Heart left ventricle (tissue), 16 donors: ENCODE results near the gene FAM219B. TPM values are rescaled to one million over a fixed set of nuclear protein-coding genes. Genes with fewer than 3 reads are reported as not detected.

Experiments
- ATAC-seq, 4 donors: fragments of 200-7000 bp; cut with Tn5 transposase; one replicate each; pipeline ENCODE4 v1.9.1; 2020 to 2022; ENCODE audit warnings: moderate library complexity in 4 of 4, mild to moderate bottlenecking in 3 of 4, moderate number of reproducible peaks in 1 of 4
- DNase-seq, 5 donors: peaks; one replicate each; pipeline ENCODE4 v3.0.0-alpha.2; 2020
- H3K27ac ChIP-seq, 12 donors: fragments of 200-600 bp; sonication (generic) in 4 of 12; one replicate each; pipeline versions ENCODE4 v1.5.0 to v1.8.0; 2016 to 2022; ENCODE audit warnings: mild to moderate bottlenecking in 2 of 12
- H3K27me3 ChIP-seq, 9 donors: fragments of 200-600 bp; sonication (generic) in 2 of 9; one replicate each; pipeline versions ENCODE4 v1.5.1 to v1.8.0; 2016 to 2022; ENCODE audit warnings: mild to moderate bottlenecking in 3 of 9
- H3K36me3 ChIP-seq, 9 donors: fragments of 200-600 bp; sonication (generic) in 2 of 9; one replicate each; pipeline versions ENCODE4 v1.5.0 to v1.8.0; 2018 to 2022; ENCODE audit warnings: mild to moderate bottlenecking in 2 of 9
- H3K4me1 ChIP-seq, 12 donors: fragments of 200-600 bp; sonication (generic) in 4 of 12; one replicate each; pipeline versions ENCODE4 v1.5.0 to v1.8.0; 2016 to 2022; ENCODE audit warnings: mild to moderate bottlenecking in 3 of 12
- H3K4me3 ChIP-seq, 12 donors: fragments of 200-600 bp; sonication (generic) in 4 of 12; one replicate each; pipeline versions ENCODE4 v1.5.0 to v1.8.0; 2017 to 2022; ENCODE audit warnings: mild to moderate bottlenecking in 9 of 12, moderate library complexity in 4 of 12
- H3K9me3 ChIP-seq, 12 donors: fragments of 200-600 bp; sonication (generic) in 4 of 12; one replicate each; pipeline versions ENCODE4 v1.5.0 to v1.8.0; 2016 to 2022; ENCODE audit warnings: mild to moderate bottlenecking in 1 of 12
- POLR2A ChIP-seq, 2 donors: fragments of 450-650 bp; IDR thresholded peaks; one replicate each; pipeline ENCODE4 v1.6.1; 2017; ENCODE audit warnings: antibody characterized with exemption in 2 of 2, mild to moderate bottlenecking in 2 of 2, moderate library complexity in 2 of 2
- WGBS, 4 donors: extraction: QIAGEN DNeasy Blood & Tissue Kit in 2 of 4; methylation state at CpG; one replicate each; pipeline versions ENCODE4 v1.1.5 to v1.1.7; 2013 to 2018; 5-methylcytosine and 5-hydroxymethylcytosine counted together
- intact Hi-C, 10 donors: fragments of 100-400 bp; cut with DNase I; formaldehyde crosslinking; loops; one replicate each; pipeline versions ENCODE4 v1.11.1 to v1.14.2; 2022
- polyA plus RNA-seq, 2 donors: library from polyadenylated mRNA; stranded (reverse); fragments of 200-250 nt; gene quantifications; one replicate each; pipeline ENCODE4 v1.2.3, GENCODE V29; 2013
- total RNA-seq, 9 donors: library from RNA; depleted of rRNA in 2 of 9; stranded (reverse); fragments of >200 nt in 2 of 9; fragmentation: NEBNext Ultra II Directional in 3 of 9; extraction: Animal tissue kit (Norgen Biotek cat#: 25700) in 3 of 9; gene quantifications; one replicate each; pipeline versions ENCODE4 v1.1.0 to v1.2.4, GENCODE V29; 2016 to 2023
- TF ChIP-seq, protein P1 (sequence below), 12 donors: fragments of 200-600 bp; sonication (generic) in 4 of 12; IDR thresholded peaks; one replicate each; pipeline versions ENCODE4 v1.5.0 to v1.8.0; 2018 to 2022; ENCODE audit warnings: antibody characterized with exemption in 12 of 12, mild to moderate bottlenecking in 5 of 12
- donor health status: ischemic (EF 13 %, LVEDD 7.1; RV severe dilation, severe dysfunction).
- donor health status: healthy with polysubstance abuse.
- donor health status: DM: no; HTN: yes; CAD: no.
- donor health status: DM: no; HTN: no; CAD: no.
- donor health status: ischemic (EF 25% LVEDD 6.9; RV normal size, moderate dysfunction).
- donor health status: ischemic (EF 25% LVEDD 5.7; RV mildly dilated, moderate dysfunction).
- donor health status: healthy.
- donor health status: DM: yes; HTN: yes; CAD: no.
- donor health status: ischemic (EF 35%, LVEDD 5.7; RV mildly dilated, moderate dysfunction).
- donor health status: nonischemic (EF 11% LVEDD 7.7; RV severe dilation, severe dysfunction).
- donor health status: DM: yes; HTN: yes; CAD: no.
- donor health status: PGD.
- donor health status: ischemic (EF 29% LVEDD 5.4; RV normal size, mild dysfunction).
- donor health status: nonischemic (EF 23%, LVEDD 6.1; RV moderate dilation, normal function).

FAM219B gene
- total and polyA plus RNA-seq, 11 donors = 31.3 to 110 (median 86.1) TPM

GRCh38 chr15:74913041-74913440, 6.4 kb upstream of the FAM219B start:
- Histone ChIP-seq H3K9me3 (no peaks in the 10 kb centered on the region), H3K4me3 (no peak overlapping the region), H3K27ac (no peak overlapping the region), H3K27me3 (no peaks in the 10 kb centered on the region), H3K4me1 (no peaks in the 10 kb centered on the region), H3K36me3 (peaks cover 4 to 83% (median 60%) of the 10 kb centered on the region in 9 donors)
- no peak for ATAC-seq
- DNase-seq = no peak
- intact Hi-C loops = no loop called here
- TF ChIP-seq, protein P1, sequence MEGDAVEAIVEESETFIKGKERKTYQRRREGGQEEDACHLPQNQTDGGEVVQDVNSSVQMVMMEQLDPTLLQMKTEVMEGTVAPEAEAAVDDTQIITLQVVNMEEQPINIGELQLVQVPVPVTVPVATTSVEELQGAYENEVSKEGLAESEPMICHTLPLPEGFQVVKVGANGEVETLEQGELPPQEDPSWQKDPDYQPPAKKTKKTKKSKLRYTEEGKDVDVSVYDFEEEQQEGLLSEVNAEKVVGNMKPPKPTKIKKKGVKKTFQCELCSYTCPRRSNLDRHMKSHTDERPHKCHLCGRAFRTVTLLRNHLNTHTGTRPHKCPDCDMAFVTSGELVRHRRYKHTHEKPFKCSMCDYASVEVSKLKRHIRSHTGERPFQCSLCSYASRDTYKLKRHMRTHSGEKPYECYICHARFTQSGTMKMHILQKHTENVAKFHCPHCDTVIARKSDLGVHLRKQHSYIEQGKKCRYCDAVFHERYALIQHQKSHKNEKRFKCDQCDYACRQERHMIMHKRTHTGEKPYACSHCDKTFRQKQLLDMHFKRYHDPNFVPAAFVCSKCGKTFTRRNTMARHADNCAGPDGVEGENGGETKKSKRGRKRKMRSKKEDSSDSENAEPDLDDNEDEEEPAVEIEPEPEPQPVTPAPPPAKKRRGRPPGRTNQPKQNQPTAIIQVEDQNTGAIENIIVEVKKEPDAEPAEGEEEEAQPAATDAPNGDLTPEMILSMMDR (IDR thresholded peaks at IDR 0.05) = no peak
- TF ChIP-seq POLR2A (IDR thresholded peaks at IDR 0.05) = no peak
- 86 to 91% (median 89%) methylated on average over 9 of the region's 9 CpGs for WGBS, 4 donors

DNA sequence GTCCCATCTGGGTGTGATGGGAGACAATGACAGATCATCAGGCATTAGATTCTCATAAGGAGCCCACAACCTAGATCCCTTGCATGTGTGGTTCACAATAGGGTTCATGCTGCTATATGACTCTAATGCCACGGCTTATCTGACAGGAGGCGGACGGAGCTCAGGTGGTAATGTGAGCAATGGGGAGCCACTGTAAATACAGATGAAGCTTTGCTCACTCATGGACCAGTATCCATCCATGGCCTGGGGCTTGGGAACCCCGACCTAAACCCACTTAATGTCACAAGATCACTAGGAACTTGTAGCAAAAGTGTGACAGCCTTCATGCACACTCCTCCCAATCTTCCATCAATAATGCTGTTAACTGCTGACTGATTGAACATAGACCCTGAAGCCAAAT, 2.0 kb upstream of the FAM219B start:
- Histone ChIP-seq H3K36me3 (peaks cover 0 to 52% (median 34%) of the 10 kb centered on the region in 9 donors), H3K9me3 (no peaks in the 10 kb centered on the region), H3K4me1 (peaks cover 0 to 25% (median 17%) of the 10 kb centered on the region in 12 donors), H3K27ac (peak overlapping the region in 2 of 12 donors; percentile 90 to 98), H3K4me3 (no peak overlapping the region), H3K27me3 (no peaks in the 10 kb centered on the region)
- no peak for DNase-seq
- intact Hi-C loops = loop anchor here in 3 of 10 donors (5.0 to 10.0 kb wide), 3 partner anchors 36 to 66 kb away; partner anchors contain the start of genes ULK3 (in 2 of the 3) and SCAMP2 (in 1 of the 3)
- ATAC-seq = no peak
- 83 to 97% (median 93%) methylated on average over 4 of the region's 4 CpGs for WGBS, 4 donors
- TF ChIP-seq, protein P1 (IDR thresholded peaks at IDR 0.05) = no peak
- no peak for TF ChIP-seq POLR2A (IDR thresholded peaks at IDR 0.05)

- DNase-seq (peak in 4 of 5 donors; percentile 51 to 81 (median 60)), ATAC-seq (peak; percentile 79 to 86 (median 82))
- Histone ChIP-seq H3K27ac (peak overlapping the region; percentile 90 to 99 (median 96)), H3K4me1 (peaks cover 0 to 25% (median 17%) of the 10 kb centered on the region in 12 donors), H3K36me3 (peaks cover under 1 to 52% (median 34%) of the 10 kb centered on the region in 9 donors), H3K27me3 (no peaks in the 10 kb centered on the region), H3K9me3 (no peaks in the 10 kb centered on the region), H3K4me3 (peak overlapping the region; percentile 62 to 99 (median 86))
- WGBS, 4 donors = 29 to 40% (median 30%) methylated on average over 8 of the region's 8 CpGs
- intact Hi-C loops = loop anchor here in 4 of 10 donors (2.0 to 10.0 kb wide), 5 partner anchors 29 to 65 kb away; partner anchors contain the start of genes ULK3 (in 2 of the 4), COX5A (in 1 of the 4) and SCAMP2 (in 1 of the 4)
- TF ChIP-seq, protein P1 (IDR thresholded peaks at IDR 0.05) = no peak
- no peak for TF ChIP-seq POLR2A (IDR thresholded peaks at IDR 0.05)
Measured at GRCh38 chr15:74907163-74907870, 666 bp upstream of the FAM219B start.

DNA sequence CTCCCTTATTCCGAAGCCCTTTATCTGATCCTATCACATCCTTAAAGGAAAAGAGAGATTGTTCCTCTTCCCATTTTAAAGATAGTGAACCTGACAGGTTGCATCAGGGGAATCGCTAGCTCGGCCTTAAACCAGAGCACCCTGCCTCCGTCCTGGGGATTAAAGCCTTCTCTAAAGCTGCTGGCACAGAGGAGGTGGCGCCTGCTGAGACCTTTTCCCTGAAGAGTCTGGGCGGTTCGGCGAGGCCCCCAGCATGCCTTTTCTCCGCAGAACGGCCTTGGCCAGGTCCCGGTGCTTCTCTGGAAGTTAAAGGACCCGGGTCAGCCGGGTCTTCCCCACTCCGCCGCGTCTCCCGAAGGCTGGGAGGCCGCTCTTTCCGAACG, 593 bp downstream of the FAM219B start:
- Histone ChIP-seq H3K4me3 (peak overlapping the region; percentile 62 to 99 (median 86)), H3K9me3 (no peaks in the 10 kb centered on the region), H3K4me1 (peaks cover 0 to 36% (median 24%) of the 10 kb centered on the region in 12 donors), H3K36me3 (peaks cover 3 to 52% (median 38%) of the 10 kb centered on the region in 9 donors), H3K27me3 (no peaks in the 10 kb centered on the region), H3K27ac (peak overlapping the region; percentile 90 to 99 (median 96))
- TF ChIP-seq POLR2A (IDR thresholded peaks at IDR 0.05) = no peak
- TF ChIP-seq, protein P1 (IDR thresholded peaks at IDR 0.05) = no peak
- peak in 3 of 4 donors; percentile 11 to 21 (median 11) for ATAC-seq
- intact Hi-C loops = loop anchor here in 4 of 10 donors (2.0 to 10.0 kb wide), 5 partner anchors 31 to 64 kb away; partner anchors contain the start of genes ULK3 (in 2 of the 4), COX5A (in 1 of the 4) and SCAMP2 (in 1 of the 4)
- peak in 2 of 5 donors; percentile 25 to 34 for DNase-seq
- 0 to 2% (median 0%) methylated on average over 8 to 20 of the region's 20 CpGs for whole genome bisulfite sequencing, 4 donors
